Omental fat pad (tissue), 4 donors: ENCODE data around the gene SOAT2. TPM values are rescaled to one million over a fixed set of nuclear protein-coding genes. Genes with fewer than 3 reads are reported as not detected.

Experiments used
- ATAC-seq: fragments of 150-250 bp; one replicate; pipeline ENCODE4 v1.9.1; 2016; ENCODE audit warnings: mild to moderate bottlenecking, moderate library complexity; ENCODE audit not compliant: low FRiP score
- DNase-seq: peaks from one replicate; pipeline ENCODE4 v3.0.0-alpha.2; 2019; ENCODE audit warnings: low spot score
- total RNA-seq, 4 donors: library from RNA; depleted of rRNA; stranded (reverse); fragments of >200 nt; gene quantifications; one replicate each; pipeline ENCODE4 v1.1.0, GENCODE V29; 2016
- TF ChIP-seq, protein P1 (sequence below), 3 donors: fragments of 450-650 bp; IDR thresholded peaks; one replicate each; pipeline ENCODE4 v1.5.1; 2016 to 2017; ENCODE audit warnings: antibody characterized with exemption in 3 of 3, mild to moderate bottlenecking in 3 of 3, moderate library complexity in 2 of 3

Gene SOAT2
- total RNA-seq, 4 donors from 2014 or later = not detected

DNA sequence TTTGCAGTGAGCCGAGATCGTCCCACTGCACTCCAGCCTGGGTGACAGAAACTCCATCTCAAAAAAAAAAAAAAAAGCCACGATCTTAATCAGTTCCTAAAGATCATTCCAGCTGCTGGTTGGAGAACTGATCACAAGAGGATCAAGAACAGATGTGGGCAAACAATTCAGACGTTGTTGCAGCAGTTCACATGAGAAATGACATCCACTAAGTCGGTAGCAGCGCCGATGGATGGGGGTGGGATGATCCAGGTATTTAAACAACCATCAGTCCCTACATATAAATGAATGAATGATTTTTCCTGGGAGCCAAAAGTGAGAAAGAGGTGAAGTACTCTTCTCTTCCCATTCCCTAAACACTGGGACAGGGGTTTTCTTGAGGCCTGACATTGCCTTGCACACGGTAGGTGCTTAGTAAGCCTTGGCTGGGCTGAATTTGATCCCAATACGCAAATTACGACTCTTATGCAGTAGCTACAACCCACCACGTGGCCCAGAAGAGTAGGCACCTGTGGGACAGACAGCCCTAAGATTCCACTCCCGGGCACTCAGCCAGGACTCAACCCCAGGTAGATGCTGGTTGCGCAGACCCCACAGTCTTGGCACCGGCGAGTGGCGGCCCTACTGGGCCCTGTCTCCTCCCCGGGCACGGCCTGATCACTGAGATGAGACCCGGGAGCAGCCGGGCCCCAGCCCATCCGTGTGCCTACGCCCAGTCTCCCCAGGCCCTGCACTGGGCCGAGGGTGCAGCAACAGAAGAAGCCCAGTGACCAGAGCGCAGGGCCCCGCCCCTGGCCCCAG lies 24.7 kb upstream of the SOAT2 start:
- TF ChIP-seq, protein P1, sequence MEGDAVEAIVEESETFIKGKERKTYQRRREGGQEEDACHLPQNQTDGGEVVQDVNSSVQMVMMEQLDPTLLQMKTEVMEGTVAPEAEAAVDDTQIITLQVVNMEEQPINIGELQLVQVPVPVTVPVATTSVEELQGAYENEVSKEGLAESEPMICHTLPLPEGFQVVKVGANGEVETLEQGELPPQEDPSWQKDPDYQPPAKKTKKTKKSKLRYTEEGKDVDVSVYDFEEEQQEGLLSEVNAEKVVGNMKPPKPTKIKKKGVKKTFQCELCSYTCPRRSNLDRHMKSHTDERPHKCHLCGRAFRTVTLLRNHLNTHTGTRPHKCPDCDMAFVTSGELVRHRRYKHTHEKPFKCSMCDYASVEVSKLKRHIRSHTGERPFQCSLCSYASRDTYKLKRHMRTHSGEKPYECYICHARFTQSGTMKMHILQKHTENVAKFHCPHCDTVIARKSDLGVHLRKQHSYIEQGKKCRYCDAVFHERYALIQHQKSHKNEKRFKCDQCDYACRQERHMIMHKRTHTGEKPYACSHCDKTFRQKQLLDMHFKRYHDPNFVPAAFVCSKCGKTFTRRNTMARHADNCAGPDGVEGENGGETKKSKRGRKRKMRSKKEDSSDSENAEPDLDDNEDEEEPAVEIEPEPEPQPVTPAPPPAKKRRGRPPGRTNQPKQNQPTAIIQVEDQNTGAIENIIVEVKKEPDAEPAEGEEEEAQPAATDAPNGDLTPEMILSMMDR (IDR thresholded peaks at IDR 0.05) = no peak
- peak; percentile 3 for ATAC-seq
- DNase-seq = no peak

DNA sequence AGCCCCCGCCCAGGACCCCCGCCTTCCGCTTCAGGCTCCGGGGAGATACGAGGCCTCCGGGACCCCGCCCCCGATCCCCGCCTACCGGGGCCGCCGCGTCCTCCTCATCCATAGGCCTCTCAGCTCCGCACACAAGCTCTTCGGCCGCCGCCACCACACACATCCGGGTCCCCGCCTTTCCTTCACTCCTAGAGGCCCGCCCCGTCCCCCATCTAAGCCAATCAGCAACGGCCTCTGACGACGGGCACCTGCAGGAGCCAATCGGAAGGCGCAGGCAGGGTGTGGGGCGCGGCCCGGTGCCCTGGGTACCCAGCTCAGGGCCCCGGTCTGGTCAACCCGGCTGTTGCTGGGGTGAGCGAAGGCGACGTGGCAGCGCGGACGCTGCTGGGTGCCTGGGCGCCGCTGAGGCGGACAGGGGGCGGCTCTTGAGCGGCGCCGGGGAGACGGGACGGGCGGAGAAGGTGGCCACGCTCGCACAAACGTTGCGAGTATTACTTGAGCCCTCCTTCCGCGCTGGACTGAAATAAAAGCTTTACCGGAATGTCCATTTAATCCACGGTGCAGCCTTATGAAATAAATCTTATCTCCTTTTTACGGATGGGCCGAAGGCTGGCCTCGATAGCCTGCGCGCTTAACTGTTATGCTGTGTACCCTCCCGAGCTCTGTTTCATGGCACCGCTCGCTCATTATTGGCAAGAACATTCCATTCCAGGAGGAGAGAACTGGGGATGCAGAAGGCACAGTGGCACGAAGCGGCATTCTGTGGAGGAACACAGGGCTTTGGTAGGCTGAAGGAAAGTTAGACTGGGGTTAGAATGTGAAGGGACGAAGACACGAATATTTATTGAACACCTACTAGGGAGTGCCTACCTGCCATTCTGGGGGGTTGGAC lies 23.8 kb upstream of the SOAT2 start, which contains the start of gene SPRYD3:
Gene SPRYD3, minus strand, starts transcription at position 165 of the 892 bp plus-strand sequence. Its CDS starts 57 bp downstream, at position 108.
- ATAC-seq = peak; percentile 99
- peak; percentile 90 for DNase-seq
- TF ChIP-seq, protein P1 (IDR thresholded peaks at IDR 0.05) = no peak

DNA sequence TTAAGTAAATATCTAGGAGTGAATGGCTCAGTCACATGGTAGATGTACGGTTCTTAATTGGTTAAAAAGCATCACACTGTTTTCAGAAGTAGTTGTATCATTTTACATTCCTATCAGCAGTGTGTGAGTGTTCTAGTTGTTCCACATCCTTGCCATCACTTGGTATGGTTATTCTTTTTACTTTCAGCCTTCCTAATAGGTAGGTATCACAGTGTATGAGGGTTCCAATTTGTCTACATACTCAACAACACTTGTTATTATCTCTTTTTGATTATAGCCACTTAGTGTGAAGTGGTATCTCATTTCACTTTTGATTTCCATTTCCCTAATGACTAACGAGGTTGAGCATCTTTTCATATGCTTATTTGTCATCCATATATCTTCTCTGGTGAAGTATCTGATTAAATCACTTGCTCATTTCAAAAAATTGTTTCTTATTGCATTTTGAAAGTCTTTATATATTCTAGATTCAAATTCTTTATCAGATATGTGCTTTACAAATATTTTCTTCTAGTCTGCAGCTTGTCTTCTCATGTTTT lies 20.6 kb upstream of the SOAT2 start:
- ATAC-seq (no peak), DNase-seq (no peak)
- TF ChIP-seq, protein P1 (IDR thresholded peaks at IDR 0.05) = no peak

DNA sequence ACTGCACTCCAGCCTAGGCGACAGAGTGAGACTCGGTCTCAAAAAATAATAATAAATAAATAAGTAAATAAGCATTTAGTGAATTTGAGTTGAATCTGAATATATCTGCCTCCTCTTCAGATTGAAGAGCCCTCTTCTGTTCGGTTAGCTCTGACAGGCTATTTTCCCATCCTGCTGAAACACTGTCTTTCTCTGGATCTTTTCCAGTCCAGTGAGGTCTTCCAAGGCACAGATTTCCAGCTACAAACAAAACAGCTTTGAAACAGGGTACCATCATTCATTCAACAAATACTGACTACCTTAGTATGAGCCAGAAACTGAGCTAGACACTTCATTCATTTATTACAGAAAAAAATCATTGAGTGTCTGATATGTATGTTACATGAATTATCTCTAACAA lies 16.9 kb upstream of the SOAT2 start:
- no peak for DNase-seq
- TF ChIP-seq, protein P1 (IDR thresholded peaks at IDR 0.05) = no peak
- no peak for ATAC-seq

DNA sequence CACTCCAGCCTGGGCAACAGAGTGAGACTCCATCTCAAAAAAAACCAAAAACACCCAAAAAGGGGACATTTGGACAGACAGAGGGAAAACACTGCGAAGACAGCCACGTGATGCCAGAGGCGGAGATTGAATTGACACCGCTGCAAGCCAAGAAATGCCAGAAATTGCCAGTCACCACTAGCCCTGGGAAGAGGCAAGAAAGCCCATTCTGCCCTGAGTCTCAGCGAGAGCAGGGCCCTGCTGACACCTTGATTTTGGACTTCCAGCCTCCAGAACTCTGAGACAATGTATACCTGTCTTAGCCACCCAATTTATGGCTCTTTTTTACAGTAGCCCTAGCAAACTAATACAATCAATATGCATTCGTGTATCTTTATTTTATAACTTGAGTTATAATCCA lies 13.2 kb upstream of the SOAT2 start:
- DNase-seq = no peak
- ATAC-seq = no peak
- TF ChIP-seq, protein P1 (IDR thresholded peaks at IDR 0.05) = no peak

DNA sequence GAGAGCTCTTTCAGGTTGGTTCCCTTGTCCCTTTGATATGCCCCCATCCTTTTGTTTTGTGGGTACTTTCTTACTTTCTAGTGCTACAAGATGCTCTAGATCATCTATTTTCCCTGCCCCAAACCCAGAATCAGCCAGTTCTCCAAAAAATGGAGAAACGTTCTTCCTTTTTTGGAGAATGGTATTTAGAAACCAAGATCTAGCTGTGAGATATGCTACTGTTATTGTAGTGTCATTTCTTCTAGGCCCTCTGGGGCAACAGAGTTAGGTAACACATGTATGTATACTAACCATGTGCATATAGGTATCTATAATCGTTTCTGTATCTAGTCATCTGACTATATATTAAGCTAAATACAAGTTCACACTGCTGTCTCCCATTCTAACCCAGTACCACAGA lies 12.7 kb upstream of the SOAT2 start:
- DNase-seq (no peak), ATAC-seq (no peak)
- TF ChIP-seq, protein P1 (IDR thresholded peaks at IDR 0.05) = no peak
